Liver (tissue), 3 donors: ENCODE results near the gene SGK1.

ENCODE experiments used
- CTCF ChIP-seq: fragments of 150-350 bp; IDR thresholded peaks from 2 replicates; pipeline ENCODE4 v1.5.1; 2017; ENCODE audit warnings: improper control_type of control experiment, low read depth, low read length; ENCODE audit not compliant: missing input control
- GABPA ChIP-seq, 2 donors: IDR thresholded peaks in 1 of 2; conservative IDR thresholded peaks in 1 of 2; 2 replicates each; pipeline ENCODE4 v1.6.1; 2016; ENCODE audit warnings: antibody characterized with exemption in 2 of 2, mild to moderate bottlenecking in 1 of 2, moderate library complexity in 1 of 2
- JUND ChIP-seq, 2 donors: IDR thresholded peaks; 2 replicates each; pipeline ENCODE4 v1.6.1; 2016; ENCODE audit warnings: antibody characterized with exemption in 2 of 2
- RAD21 ChIP-seq, 2 donors: IDR thresholded peaks; 2 replicates each; pipeline ENCODE4 v1.6.1; 2016; ENCODE audit warnings: antibody characterized with exemption in 2 of 2, mild to moderate bottlenecking in 2 of 2
- donor health status: healthy.
- donor health status: healthy.

GRCh38 chr6:134199848-134200606 is 117.9 kb downstream of the SGK1 start:
- TF ChIP-seq CTCF, result no peak
- no peak for TF ChIP-seq GABPA (IDR thresholded peaks at IDR 0.05 in 1 of 2, conservative IDR thresholded peaks at IDR 0.05 in 1 of 2)
- peak; percentile 9 to 35 for TF ChIP-seq RAD21 (IDR thresholded peaks at IDR 0.05)
- peak in 1 of 2 donors; percentile 30 for TF ChIP-seq JUND (IDR thresholded peaks at IDR 0.05)
